HL-60 (cell line): ENCODE measurements around the gene SSC5D.

ENCODE experiments used
- CTCF ChIP-seq: IDR thresholded peaks from one replicate; pipeline ENCODE4 v1.5.1; 2011; ENCODE audit warnings: low read length, control low read depth, inconsistent platforms; ENCODE audit not compliant: insufficient read depth
- GABPA ChIP-seq: IDR thresholded peaks from 2 replicates; pipeline ENCODE4 v1.6.1; 2012; ENCODE audit warnings: low read depth
- POLR2AphosphoS5 ChIP-seq: IDR thresholded peaks from 2 replicates; pipeline ENCODE4 v1.6.1; 2012; ENCODE audit warnings: low read depth
- REST ChIP-seq: IDR thresholded peaks from 2 replicates; pipeline ENCODE4 v1.6.1; 2012; ENCODE audit warnings: low read depth; ENCODE audit not compliant: insufficient replicate concordance
- SPI1 ChIP-seq: IDR thresholded peaks from 2 replicates; pipeline ENCODE4 v1.6.1; 2012; ENCODE audit warnings: low read depth, mild to moderate bottlenecking, borderline replicate concordance

GRCh38 chr19:55487924-55488687 lies at the start of gene SSC5D:
- TF ChIP-seq POLR2AphosphoS5 (no peak), CTCF (no peak), GABPA (no peak), REST (no peak), SPI1 (no peak)
